Vagina (tissue), 2 donors: Measurements from ENCODE around the gene SHROOM2. TPM values are rescaled to one million over a fixed set of nuclear protein-coding genes. Genes with fewer than 3 reads are reported as not detected.

Experiments used
- DNase-seq, 2 donors: peaks; one replicate each; pipeline ENCODE4 v3.0.0-alpha.2; 2017; ENCODE audit errors: extremely low spot score in 2 of 2
- H3K27ac ChIP-seq: fragments of 200-600 bp; sonication (generic); one replicate; pipeline ENCODE4 v1.5.1; 2019
- H3K27me3 ChIP-seq: fragments of 200-600 bp; sonication (generic); one replicate; pipeline ENCODE4 v1.5.1; 2019
- H3K36me3 ChIP-seq, 2 donors: fragments of 200-600 bp; sonication (generic); one replicate each; pipeline ENCODE4 v1.5.1; 2017 to 2019
- H3K4me1 ChIP-seq: fragments of 200-600 bp; sonication (generic); one replicate; pipeline ENCODE4 v1.5.1; 2019
- H3K4me3 ChIP-seq, 2 donors: fragments of 200-600 bp; sonication (generic); 1 replicate in 1 of 2; 2 replicates in 1 of 2; pipeline ENCODE4 v1.5.1; 2016 to 2019
- H3K9me3 ChIP-seq: fragments of 200-600 bp; sonication (generic); one replicate; pipeline ENCODE4 v1.5.1; 2019
- CTCF ChIP-seq, 3 experiments: fragments of 450-650 bp in 2 of 3; fragments of 200-600 bp in 1 of 3; sonication (generic) in 1 of 3; IDR thresholded peaks; one replicate each; pipeline ENCODE4 v1.5.1; 2017 to 2019; ENCODE audit warnings: antibody characterized with exemption in 3 of 3, mild to moderate bottlenecking in 2 of 3, moderate library complexity in 2 of 3
- POLR2A ChIP-seq, 2 donors: fragments of 450-650 bp; IDR thresholded peaks; one replicate each; pipeline ENCODE4 v1.6.1; 2017; ENCODE audit warnings: antibody characterized with exemption in 2 of 2, mild to moderate bottlenecking in 2 of 2, moderate library complexity in 2 of 2
- POLR2AphosphoS5 ChIP-seq, 2 donors: sonication (generic); formaldehyde crosslinking; IDR thresholded peaks; one replicate each; pipeline ENCODE4 v1.9.0; 2017; ENCODE audit warnings: antibody characterized with exemption in 2 of 2, mild to moderate bottlenecking in 2 of 2, low read depth in 1 of 2; ENCODE audit not compliant: insufficient read depth in 1 of 2
- intact Hi-C: fragments of 100-400 bp; cut with DNase I; formaldehyde crosslinking; loops from one replicate; pipeline ENCODE4 v1.15.1; 2023
- total RNA-seq: library from RNA; depleted of rRNA; stranded (reverse); fragments of >200 nt; gene quantifications from one replicate; pipeline ENCODE4 v1.2.3, GENCODE V29; 2016

SHROOM2 gene
- total RNA-seq, 1 donor from 2014 or later: 8.8 TPM

DNA sequence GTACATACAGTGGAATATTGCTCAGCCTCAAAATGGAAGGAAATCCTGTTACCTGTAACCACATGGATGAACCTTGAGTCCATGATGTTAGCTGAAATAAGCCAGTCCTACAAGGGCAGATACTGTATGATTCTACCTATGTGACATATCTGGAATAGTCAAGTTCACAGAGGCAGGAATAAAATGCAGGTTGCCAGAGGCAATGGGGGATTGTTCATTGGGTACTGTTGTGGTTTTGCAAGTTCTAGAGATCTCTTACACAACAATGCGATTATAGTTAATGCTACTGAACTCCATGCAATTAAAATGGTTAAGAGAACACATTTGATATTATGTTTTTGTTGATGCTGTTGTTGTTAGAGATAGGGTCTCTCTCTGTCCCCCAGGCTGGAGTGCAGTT is 74.6 kb downstream of the SHROOM2 start:
- no peaks in the 10 kb centered on the region for H3K36me3 ChIP-seq
- TF ChIP-seq POLR2A (IDR thresholded peaks at IDR 0.05): no peak
- no peak for TF ChIP-seq CTCF (IDR thresholded peaks at IDR 0.05)
- TF ChIP-seq POLR2AphosphoS5 (IDR thresholded peaks at IDR 0.05; ENCODE audit: insufficient read depth in 1 of 2, low read depth in 1 of 2): no peak
- no peak overlapping the region for H3K4me3 ChIP-seq
- H3K27me3 ChIP-seq: no peaks in the 10 kb centered on the region
- intact Hi-C loops: no loop called here
- DNase-seq: no peak
- no peaks in the 10 kb centered on the region for H3K9me3 ChIP-seq
- H3K4me1 ChIP-seq: no peaks in the 10 kb centered on the region
- no peak overlapping the region for H3K27ac ChIP-seq

DNA sequence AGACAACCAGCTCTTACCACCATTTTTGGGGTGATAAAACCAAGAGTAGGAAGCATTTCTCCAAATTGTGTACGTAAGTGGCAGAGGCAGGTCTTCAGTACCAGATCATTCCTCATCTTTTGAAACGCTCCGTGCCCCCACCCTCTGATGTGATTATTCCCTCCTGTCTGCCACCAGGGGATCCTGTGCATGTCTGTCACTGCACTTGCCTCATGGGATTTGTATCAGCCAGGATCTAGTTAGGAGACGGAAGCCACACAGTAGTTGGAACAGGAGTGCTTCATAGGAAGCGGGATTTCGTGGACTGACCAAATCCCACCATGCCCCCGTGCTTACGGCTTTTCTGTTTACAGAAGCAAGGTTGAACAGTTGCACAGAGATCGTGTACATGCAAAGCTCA is 75.5 kb downstream of the SHROOM2 start:
- no peaks in the 10 kb centered on the region for H3K9me3 ChIP-seq
- no peaks in the 10 kb centered on the region for H3K36me3 ChIP-seq
- H3K4me3 ChIP-seq: no peak overlapping the region
- DNase-seq: no peak
- H3K4me1 ChIP-seq: no peaks in the 10 kb centered on the region
- no peak overlapping the region for H3K27ac ChIP-seq
- TF ChIP-seq CTCF (IDR thresholded peaks at IDR 0.05): no peak
- no peak for TF ChIP-seq POLR2A (IDR thresholded peaks at IDR 0.05)
- TF ChIP-seq POLR2AphosphoS5 (IDR thresholded peaks at IDR 0.05; ENCODE audit: insufficient read depth in 1 of 2, low read depth in 1 of 2): no peak
- intact Hi-C loops: no loop called here
- H3K27me3 ChIP-seq: no peaks in the 10 kb centered on the region

- no peak overlapping the region for H3K4me3 ChIP-seq
- no peaks in the 10 kb centered on the region for H3K4me1 ChIP-seq
- TF ChIP-seq CTCF (IDR thresholded peaks at IDR 0.05): no peak
- TF ChIP-seq POLR2A (IDR thresholded peaks at IDR 0.05): no peak
- TF ChIP-seq POLR2AphosphoS5 (IDR thresholded peaks at IDR 0.05; ENCODE audit: insufficient read depth in 1 of 2, low read depth in 1 of 2): no peak
- no peaks in the 10 kb centered on the region for H3K27me3 ChIP-seq
- no peaks in the 10 kb centered on the region for H3K9me3 ChIP-seq
- no peak for DNase-seq
- H3K27ac ChIP-seq: no peak overlapping the region
- no peaks in the 10 kb centered on the region for H3K36me3 ChIP-seq
- intact Hi-C loops: no loop called here
Measured at GRCh38 chrX:9862525-9862924, 76.3 kb downstream of the SHROOM2 start.

- H3K9me3 ChIP-seq: no peaks in the 10 kb centered on the region
- no peak overlapping the region for H3K27ac ChIP-seq
- TF ChIP-seq POLR2A (IDR thresholded peaks at IDR 0.05): no peak
- no peak for TF ChIP-seq CTCF (IDR thresholded peaks at IDR 0.05)
- TF ChIP-seq POLR2AphosphoS5 (IDR thresholded peaks at IDR 0.05; ENCODE audit: insufficient read depth in 1 of 2, low read depth in 1 of 2): no peak
- intact Hi-C loops: no loop called here
- no peak for DNase-seq
- no peak overlapping the region for H3K4me3 ChIP-seq
- H3K27me3 ChIP-seq: no peaks in the 10 kb centered on the region
- H3K36me3 ChIP-seq: no peaks in the 10 kb centered on the region
- H3K4me1 ChIP-seq: no peaks in the 10 kb centered on the region
Measured at GRCh38 chrX:9862953-9863352, 76.7 kb downstream of the SHROOM2 start.

DNA sequence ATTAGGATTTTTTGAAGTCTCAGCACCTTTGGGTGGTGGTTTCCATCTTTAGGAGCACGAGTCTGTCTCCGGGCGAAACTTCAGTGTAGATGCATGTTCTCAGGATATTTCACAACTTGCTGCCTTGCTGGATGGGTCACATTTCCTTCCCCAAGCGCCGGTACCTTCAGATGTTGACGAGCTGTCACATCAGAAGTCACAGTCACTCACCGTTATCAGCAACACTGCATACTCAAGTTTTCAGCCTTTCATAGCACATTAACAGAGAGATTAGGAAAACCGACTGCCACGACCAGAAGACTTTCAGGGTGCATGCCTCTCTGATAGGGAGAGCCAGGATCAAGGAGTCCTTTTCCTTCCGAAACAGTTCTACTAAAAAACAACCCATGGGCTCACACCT is 77.8 kb downstream of the SHROOM2 start:
- intact Hi-C loops: no loop called here

More for the DNA sequence above, 77.8 kb downstream of the SHROOM2 start:
- no peaks in the 10 kb centered on the region for H3K9me3 ChIP-seq
- no peak for TF ChIP-seq POLR2A (IDR thresholded peaks at IDR 0.05)
- TF ChIP-seq CTCF (IDR thresholded peaks at IDR 0.05): no peak
- TF ChIP-seq POLR2AphosphoS5 (IDR thresholded peaks at IDR 0.05; ENCODE audit: insufficient read depth in 1 of 2, low read depth in 1 of 2): no peak
- no peaks in the 10 kb centered on the region for H3K36me3 ChIP-seq
- no peaks in the 10 kb centered on the region for H3K4me1 ChIP-seq
- no peak for DNase-seq
- H3K27ac ChIP-seq: no peak overlapping the region
- no peak overlapping the region for H3K4me3 ChIP-seq
- no peaks in the 10 kb centered on the region for H3K27me3 ChIP-seq
